Kidney (tissue), 14 donors: ENCODE results near the gene LHX1. TPM values are rescaled to one million over a fixed set of nuclear protein-coding genes. Genes with fewer than 3 reads are reported as not detected.

Experiments used
- DNase-seq, 5 donors: peaks; one replicate each; pipeline ENCODE4 v3.0.0-alpha.2; 2013 to 2020
- FAIRE-seq: peaks from 2 replicates; lab custom pipeline; 2012; peaks lifted over from hg19 to GRCh38; lab: Jason Lieb, UNC
- H3K27ac ChIP-seq, 2 donors: one replicate each; pipeline ENCODE4 v1.7.0; 2013; ENCODE audit warnings: low read depth in 2 of 2, low read length in 2 of 2, inconsistent platforms in 1 of 2
- H3K27me3 ChIP-seq: one replicate; pipeline ENCODE4 v1.7.1; 2013; ENCODE audit warnings: low read length, inconsistent platforms; ENCODE audit not compliant: control insufficient read depth, insufficient read depth
- H3K36me3 ChIP-seq, 3 donors: one replicate each; pipeline versions ENCODE4 v1.7.0 to v1.7.1; 2013; ENCODE audit warnings: low read length in 3 of 3, control low read depth in 1 of 3, inconsistent platforms in 1 of 3; ENCODE audit not compliant: insufficient read depth in 3 of 3, control insufficient read depth in 2 of 3
- H3K4me1 ChIP-seq, 3 donors: one replicate each; pipeline versions ENCODE4 v1.7.0 to v1.7.1; 2013; ENCODE audit warnings: low read length in 3 of 3, inconsistent platforms in 1 of 3, low read depth in 1 of 3; ENCODE audit not compliant: control insufficient read depth in 2 of 3, insufficient read depth in 2 of 3
- H3K4me3 ChIP-seq, 3 donors: one replicate each; pipeline versions ENCODE4 v1.7.0 to v1.8.1; 2013; ENCODE audit warnings: low read length in 3 of 3, control low read depth in 1 of 3, inconsistent platforms in 1 of 3
- H3K9ac ChIP-seq, 3 donors: one replicate each; pipeline versions ENCODE4 v1.7.0 to v1.7.1; 2013; ENCODE audit warnings: low read length in 3 of 3, control low read depth in 1 of 3, inconsistent platforms in 1 of 3
- H3K9me3 ChIP-seq, 3 donors: one replicate each; pipeline versions ENCODE4 v1.7.0 to v1.7.1; 2013; ENCODE audit warnings: low read length in 3 of 3, control low read depth in 1 of 3, inconsistent platforms in 1 of 3; ENCODE audit not compliant: control insufficient read depth in 2 of 3, insufficient read depth in 1 of 3
- intact Hi-C: fragments of 100-400 bp; cut with DNase I; formaldehyde crosslinking; loops from one replicate; pipeline ENCODE4 v1.11.1; 2022
- polyA plus RNA-seq: library from polyadenylated mRNA; stranded (reverse); fragments of 350-450 nt; fragmentation: Illumina TruSeq; extraction: RNeasy Lipid Tissue Mini Kit (QIAGEN cat#74804); gene quantifications from one replicate; pipeline ENCODE4 v1.2.3, GENCODE V29; 2014; ENCODE audit warnings: low read depth, low replicate concordance; ENCODE audit not compliant: insufficient read depth
- total RNA-seq: library from RNA; stranded (reverse); fragmentation: NEBNext Ultra II Directional; extraction: Animal tissue kit (Norgen Biotek cat#: 25700); gene quantifications from one replicate; pipeline ENCODE4 v1.2.1, GENCODE V29; 2021
- TF ChIP-seq, protein P1 (sequence below): IDR thresholded peaks from 3 replicates; pipeline ENCODE4 v1.5.1; 2012; ENCODE audit warnings: mild to moderate bottlenecking, moderate library complexity, borderline replicate concordance; ENCODE audit not compliant: insufficient read depth; ENCODE audit errors: extremely low read depth
- donor health status: control.
- donor health status: control.
- donor health status: control.
- donor health status: control.
- donor health status: control.
- donor health status: DM: yes; HTN: yes; CAD: no.
- donor health status: Normal renal cell carcinoma (clear cell type).

LHX1 gene
- total and polyA plus RNA-seq, 2 donors from 2014 or later = 10.6 to 18.4 TPM

DNA sequence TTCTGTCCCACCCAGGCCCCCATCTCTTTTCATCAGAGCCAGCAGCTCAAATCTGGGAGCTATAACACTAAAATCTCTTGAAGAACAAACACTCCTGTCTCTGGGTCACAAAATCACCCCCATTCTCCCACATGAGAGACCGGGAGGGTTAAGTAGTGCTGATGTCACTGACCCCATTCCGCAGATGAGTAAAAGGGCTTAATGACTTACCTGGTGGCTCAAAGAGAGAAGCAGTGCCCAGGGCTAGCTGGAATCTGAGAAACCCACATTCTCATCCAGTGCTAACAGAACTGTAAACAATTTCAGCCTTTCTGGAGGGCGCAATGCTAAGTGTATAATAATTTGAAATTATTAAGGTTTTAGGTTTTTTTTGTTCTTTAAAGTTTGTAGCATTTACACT is 26.3 kb upstream of the LHX1 start:
- TF ChIP-seq, protein P1, sequence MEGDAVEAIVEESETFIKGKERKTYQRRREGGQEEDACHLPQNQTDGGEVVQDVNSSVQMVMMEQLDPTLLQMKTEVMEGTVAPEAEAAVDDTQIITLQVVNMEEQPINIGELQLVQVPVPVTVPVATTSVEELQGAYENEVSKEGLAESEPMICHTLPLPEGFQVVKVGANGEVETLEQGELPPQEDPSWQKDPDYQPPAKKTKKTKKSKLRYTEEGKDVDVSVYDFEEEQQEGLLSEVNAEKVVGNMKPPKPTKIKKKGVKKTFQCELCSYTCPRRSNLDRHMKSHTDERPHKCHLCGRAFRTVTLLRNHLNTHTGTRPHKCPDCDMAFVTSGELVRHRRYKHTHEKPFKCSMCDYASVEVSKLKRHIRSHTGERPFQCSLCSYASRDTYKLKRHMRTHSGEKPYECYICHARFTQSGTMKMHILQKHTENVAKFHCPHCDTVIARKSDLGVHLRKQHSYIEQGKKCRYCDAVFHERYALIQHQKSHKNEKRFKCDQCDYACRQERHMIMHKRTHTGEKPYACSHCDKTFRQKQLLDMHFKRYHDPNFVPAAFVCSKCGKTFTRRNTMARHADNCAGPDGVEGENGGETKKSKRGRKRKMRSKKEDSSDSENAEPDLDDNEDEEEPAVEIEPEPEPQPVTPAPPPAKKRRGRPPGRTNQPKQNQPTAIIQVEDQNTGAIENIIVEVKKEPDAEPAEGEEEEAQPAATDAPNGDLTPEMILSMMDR = no peak
- no peak overlapping the region for H3K9ac ChIP-seq
- DNase-seq (no peak), FAIRE-seq (no peak)
- H3K4me3 ChIP-seq = no peak overlapping the region
- H3K9me3 ChIP-seq = no peaks in the 10 kb centered on the region
- H3K27ac ChIP-seq = no peak overlapping the region
- H3K27me3 ChIP-seq = no peaks in the 10 kb centered on the region
- intact Hi-C loops = no loop called here
- no peaks in the 10 kb centered on the region for H3K36me3 ChIP-seq
- no peaks in the 10 kb centered on the region for H3K4me1 ChIP-seq

DNA sequence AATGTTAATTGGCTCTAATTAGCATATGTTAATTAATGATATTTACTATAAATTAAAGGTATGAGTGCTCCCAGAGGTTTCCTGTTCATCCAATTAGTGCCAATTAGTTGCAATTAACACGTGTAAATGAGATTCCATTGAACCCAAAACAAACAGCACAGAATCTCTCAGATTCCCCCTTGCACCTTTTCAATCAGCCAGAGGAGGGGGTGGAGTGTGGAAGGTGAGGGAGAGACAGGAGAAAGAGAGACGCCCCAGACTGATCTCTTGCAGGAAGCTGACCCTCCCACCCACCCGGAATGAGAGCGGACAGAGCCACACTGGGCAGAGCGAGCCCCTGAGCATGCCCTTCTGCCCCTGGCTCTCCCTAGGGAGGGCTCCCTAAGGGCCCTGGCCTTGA is 24.1 kb upstream of the LHX1 start:
- H3K4me3 ChIP-seq = no peak overlapping the region
- no peak for DNase-seq
- intact Hi-C loops = no loop called here
- H3K9ac ChIP-seq = no peak overlapping the region
- no peaks in the 10 kb centered on the region for H3K4me1 ChIP-seq
- no peaks in the 10 kb centered on the region for H3K9me3 ChIP-seq
- TF ChIP-seq, protein P1 = no peak
- H3K36me3 ChIP-seq = no peaks in the 10 kb centered on the region
- no peak overlapping the region for H3K27ac ChIP-seq
- no peaks in the 10 kb centered on the region for H3K27me3 ChIP-seq
- FAIRE-seq = no peak

DNA sequence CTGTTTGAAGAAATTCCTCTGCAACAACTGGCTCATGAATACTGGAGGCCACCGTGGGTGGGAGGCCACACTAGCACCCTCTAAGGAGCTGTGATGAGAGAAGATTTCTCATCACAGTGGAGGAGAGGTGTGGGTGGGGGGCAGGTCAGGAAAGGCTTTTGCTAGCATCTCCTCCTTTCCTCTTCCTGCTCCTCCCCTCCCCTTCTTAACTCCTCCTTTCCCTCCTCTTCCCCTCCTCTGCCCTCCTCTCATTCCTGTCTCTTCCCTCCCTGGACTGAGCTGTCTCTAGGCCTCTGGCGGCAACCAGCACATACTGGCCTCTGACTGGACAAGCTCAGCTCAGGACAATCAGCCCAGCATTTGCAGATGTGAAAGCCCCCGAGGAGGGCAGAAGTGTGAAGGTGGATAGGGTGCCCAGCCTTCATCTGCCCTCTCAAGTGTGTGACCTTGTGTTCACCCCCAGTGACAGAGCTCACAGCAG is 19.0 kb upstream of the LHX1 start:
- no peak overlapping the region for H3K4me3 ChIP-seq
- H3K9me3 ChIP-seq = no peaks in the 10 kb centered on the region
- H3K4me1 ChIP-seq = peaks cover 0 to 12% (median 0%) of the 10 kb centered on the region in 3 donors
- no peaks in the 10 kb centered on the region for H3K36me3 ChIP-seq
- no peak for FAIRE-seq
- DNase-seq = peak in 2 of 5 donors; percentile 43 to 57
- no peaks in the 10 kb centered on the region for H3K27me3 ChIP-seq
- TF ChIP-seq, protein P1 = no peak
- H3K9ac ChIP-seq = no peak overlapping the region
- H3K27ac ChIP-seq = no peak overlapping the region
- intact Hi-C loops = no loop called here
